A549 (cell line): ENCODE results near the gene PPFIA2. TPM values are rescaled to one million over a fixed set of nuclear protein-coding genes. Genes with fewer than 3 reads are reported as not detected.

ENCODE experiments used
- ATAC-seq, 2 experiments: fragments of 200-7000 bp in 1 of 2; fragments of >200 bp in 1 of 2; cut with Nextera tagmentation in 1 of 2; cut with Tn5 transposase in 1 of 2; 3 replicates each; pipeline versions ENCODE4 v1.8.0 to v1.9.1; 2018 to 2020; ENCODE audit warnings: mild to moderate bottlenecking in 1 of 2, moderate library complexity in 1 of 2
- CTCF ChIA-PET: fragments of 300-600 bp; sonication (Branson Sonifier 250); formaldehyde crosslinking; extraction: SDS; loops from one replicate; lab custom pipeline; 2021; ENCODE audit warnings: antibody characterized with exemption, inconsistent platforms; lab: Yijun Ruan, JAX
- POLR2A ChIA-PET: fragments of 350-600 bp; formaldehyde crosslinking; extraction: SDS; loops from one replicate; lab custom pipeline; 2021; ENCODE audit warnings: antibody characterized with exemption, inconsistent platforms; lab: Yijun Ruan, JAX
- DNase-seq, 2 experiments: peaks; one replicate each; pipeline versions ENCODE4 v3.0.0 to v3.0.0-alpha.2; 2011 to 2016; ENCODE audit warnings: low read depth in 1 of 2, low spot score in 1 of 2
- FAIRE-seq: peaks from 2 replicates; lab custom pipeline; 2011; peaks lifted over from hg19 to GRCh38; lab: Jason Lieb, UNC
- H3K27ac ChIP-seq, 2 experiments: fragments of >200 bp; sonication (Bioruptor Twin); formaldehyde crosslinking; 3 replicates each; pipeline ENCODE4 v1.5.1; 2016 to 2017
- H3K4me1 ChIP-seq: fragments of >200 bp; sonication (Bioruptor Twin); formaldehyde crosslinking; 3 replicates; pipeline ENCODE4 v1.6.1; 2016
- H3K4me2 ChIP-seq: fragments of >200 bp; sonication (Bioruptor Twin); formaldehyde crosslinking; 3 replicates; pipeline ENCODE4 v1.6.1; 2016
- H3K4me3 ChIP-seq: fragments of >200 bp; sonication (Bioruptor Twin); formaldehyde crosslinking; 3 replicates; pipeline ENCODE4 v1.5.1; 2016
- H3K9me3 ChIP-seq: fragments of >200 bp; sonication (Bioruptor Twin); formaldehyde crosslinking; 3 replicates; pipeline ENCODE4 v1.6.1; 2016
- BHLHE40 ChIP-seq: IDR thresholded peaks from 2 replicates; pipeline ENCODE4 v1.6.1; 2012; ENCODE audit warnings: low read depth, low read length, inconsistent platforms
- CBX8 ChIP-seq: fragments of 200-600 bp; sonication (generic); IDR thresholded peaks from 2 replicates; pipeline ENCODE4 v1.6.1; 2016
- CEBPB ChIP-seq, 2 experiments: fragments of >200 bp in 1 of 2; sonication (Bioruptor Twin) in 1 of 2; formaldehyde crosslinking in 1 of 2; IDR thresholded peaks; 2 replicates each; pipeline ENCODE4 v1.6.1; 2012 to 2016
- FOSL2 ChIP-seq, 2 experiments: fragments of 450-650 bp in 1 of 2; fragments of >200 bp in 1 of 2; sonication (Bioruptor Twin) in 1 of 2; formaldehyde crosslinking; IDR thresholded peaks; 2 replicates each; pipeline versions ENCODE4 v1.5.0 to v1.6.1; 2016 to 2020; ENCODE audit warnings: mild to moderate bottlenecking in 1 of 2, moderate library complexity in 1 of 2
- FOXS1 ChIP-seq: fragments of 250-450 bp; sonication (Bioruptor Pico); IDR thresholded peaks from 2 replicates; pipeline ENCODE4 v1.5.0; 2020; ENCODE audit warnings: mild to moderate bottlenecking, moderate library complexity
- JUN ChIP-seq, 2 experiments: fragments of >200 bp; sonication (Bioruptor Twin); formaldehyde crosslinking; IDR thresholded peaks; 2 replicates in 1 of 2; 3 replicates in 1 of 2; pipeline ENCODE4 v1.6.1; 2016 to 2017
- MAZ ChIP-seq: fragments of 150-350 bp; IDR thresholded peaks from 2 replicates; pipeline ENCODE4 v1.6.1; 2014; ENCODE audit warnings: antibody characterized with exemption, low read depth, low read length, borderline replicate concordance
- MYC ChIP-seq: IDR thresholded peaks from 2 replicates; pipeline ENCODE4 v1.6.1; 2012; ENCODE audit warnings: mild to moderate bottlenecking, inconsistent platforms, low read length, improper control_type of control experiment, borderline replicate concordance
- NR3C1 ChIP-seq: fragments of >200 bp; sonication (Bioruptor Twin); formaldehyde crosslinking; IDR thresholded peaks from 3 replicates; pipeline ENCODE4 v1.6.1; 2017
- POLR2AphosphoS2 ChIP-seq: conservative IDR thresholded peaks from 2 replicates; pipeline ENCODE4 v1.6.1; 2012; ENCODE audit warnings: low read length, improper control_type of control experiment, inconsistent platforms
- RCOR1 ChIP-seq: fragments of 150-350 bp; IDR thresholded peaks from 2 replicates; pipeline ENCODE4 v1.6.1; 2014; ENCODE audit warnings: antibody characterized with exemption, low read length, low read depth
- RNF2 ChIP-seq: fragments of 200-600 bp; sonication (generic); IDR thresholded peaks from 2 replicates; pipeline ENCODE4 v1.6.1; 2016; ENCODE audit warnings: low read depth, mild to moderate bottlenecking, antibody characterized with exemption, moderate library complexity, borderline replicate concordance
- TP53 ChIP-seq: fragments of 250-450 bp; sonication (Bioruptor Pico); IDR thresholded peaks from 2 replicates; pipeline ENCODE4 v1.5.0; 2021; ENCODE audit warnings: mild to moderate bottlenecking, moderate library complexity
- ZC3H11A ChIP-seq: fragments of 450-650 bp; IDR thresholded peaks from 2 replicates; pipeline ENCODE4 v1.6.1; 2014; ENCODE audit warnings: antibody characterized with exemption, mild to moderate bottlenecking
- ZNF302 ChIP-seq: fragments of 250-450 bp; sonication (Bioruptor Pico); IDR thresholded peaks from 2 replicates; pipeline ENCODE4 v1.9.0; 2021; ENCODE audit warnings: inconsistent platforms, mild to moderate bottlenecking, moderate library complexity
- ZSCAN20 ChIP-seq: fragments of 250-450 bp; sonication (Bioruptor Pico); IDR thresholded peaks from 2 replicates; pipeline ENCODE4 v1.8.0; 2022; ENCODE audit warnings: mild to moderate bottlenecking, moderate library complexity
- WGBS: methylation state at CpG from one replicate; pipeline ENCODE4 v1.1.6; 2017; ENCODE audit errors: missing lambda C conversion rate; 5-methylcytosine and 5-hydroxymethylcytosine counted together
- polyA plus RNA-seq, 4 experiments: library from polyadenylated mRNA; depleted of rRNA in 3 of 4; stranded (reverse); fragments of >200 nt; fragmentation: RNase III in 1 of 4; extraction: RNeasy Plus Mini Kit Qiagen cat#74134 plus additional on column Dnase treatment in 1 of 4; gene quantifications; 2 replicates in 3 of 4; 3 replicates in 1 of 4; pipeline ENCODE4 v1.2.3, GENCODE V29; 2011 to 2017
- TF ChIP-seq, protein P1 (sequence below): IDR thresholded peaks from 2 replicates; pipeline ENCODE4 v1.6.1; 2012
- TF ChIP-seq, protein P2 (sequence below): IDR thresholded peaks from 2 replicates; pipeline ENCODE4 v1.6.1; 2012
- TF ChIP-seq, protein P3 (sequence below): fragments of 200-600 bp; sonication (generic); IDR thresholded peaks from 2 replicates; pipeline ENCODE4 v1.6.1; 2016; ENCODE audit warnings: antibody characterized with exemption, mild to moderate bottlenecking, moderate library complexity
- TF ChIP-seq, protein P4 (sequence below): fragments of 450-650 bp; IDR thresholded peaks from 2 replicates; pipeline ENCODE4 v1.6.1; 2014; ENCODE audit warnings: antibody characterized with exemption
- TF ChIP-seq, protein P5 (sequence below): fragments of >200 bp; sonication (Bioruptor Twin); formaldehyde crosslinking; IDR thresholded peaks from 2 replicates; pipeline ENCODE4 v1.6.1; 2016

Gene PPFIA2
- polyA plus RNA-seq, 2 of the 4 experiments (the other 2 are of a cell fraction) = not detected

DNA sequence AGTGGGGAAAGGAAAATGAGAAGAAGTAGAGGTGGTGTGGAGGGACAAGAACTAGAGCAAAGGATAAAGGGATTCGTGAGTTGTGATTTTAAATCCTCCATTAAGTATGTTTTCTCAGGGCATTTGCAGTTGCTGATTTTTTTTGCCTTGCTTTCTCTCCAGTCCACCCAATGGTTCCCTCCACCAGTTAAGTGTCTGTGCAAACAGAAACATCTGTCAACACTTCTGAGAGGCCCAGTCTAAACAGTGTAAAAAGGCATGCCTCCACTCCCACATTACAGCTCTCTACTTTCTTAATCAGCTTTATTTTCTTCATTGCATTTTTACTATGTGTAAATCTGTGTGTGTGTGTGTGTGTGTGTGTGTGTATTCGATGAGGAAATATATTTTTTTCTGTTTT lies 141.2 kb downstream of the PPFIA2 start:
- no peak for FAIRE-seq
- Histone ChIP-seq H3K4me3 (no peak overlapping the region), H3K27ac (no peak overlapping the region), H3K9me3 (no peaks in the 10 kb centered on the region), H3K4me1 (no peaks in the 10 kb centered on the region), H3K4me2 (no peak overlapping the region)
- CTCF ChIA-PET = interaction anchor here (0.6 kb wide), 1 partner anchor 166 kb away, joined by 5 read pairs; no protein-coding TSS in a partner anchor
- no peak for ATAC-seq
- POLR2A ChIA-PET = no interaction called here
- TF ChIP-seq NR3C1 (no peak), CBX8 (no peak), JUN (IDR thresholded peaks at IDR 0.05) (no peak), ZNF302 (CRISPR knock-in tag) (no peak), CEBPB (IDR thresholded peaks at IDR 0.05) (no peak), POLR2AphosphoS2 (no peak), RNF2 (no peak), ZSCAN20 (CRISPR knock-in tag) (no peak)
- TF ChIP-seq, protein P1, sequence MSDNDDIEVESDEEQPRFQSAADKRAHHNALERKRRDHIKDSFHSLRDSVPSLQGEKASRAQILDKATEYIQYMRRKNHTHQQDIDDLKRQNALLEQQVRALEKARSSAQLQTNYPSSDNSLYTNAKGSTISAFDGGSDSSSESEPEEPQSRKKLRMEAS = no peak
- TF ChIP-seq, protein P2, sequence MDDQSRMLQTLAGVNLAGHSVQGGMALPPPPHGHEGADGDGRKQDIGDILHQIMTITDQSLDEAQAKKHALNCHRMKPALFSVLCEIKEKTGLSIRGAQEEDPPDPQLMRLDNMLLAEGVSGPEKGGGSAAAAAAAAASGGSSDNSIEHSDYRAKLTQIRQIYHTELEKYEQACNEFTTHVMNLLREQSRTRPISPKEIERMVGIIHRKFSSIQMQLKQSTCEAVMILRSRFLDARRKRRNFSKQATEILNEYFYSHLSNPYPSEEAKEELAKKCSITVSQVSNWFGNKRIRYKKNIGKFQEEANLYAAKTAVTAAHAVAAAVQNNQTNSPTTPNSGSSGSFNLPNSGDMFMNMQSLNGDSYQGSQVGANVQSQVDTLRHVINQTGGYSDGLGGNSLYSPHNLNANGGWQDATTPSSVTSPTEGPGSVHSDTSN = no peak
- no peak for DNase-seq
- 3% methylated on average over 2 of the region's 2 CpGs for WGBS

DNA sequence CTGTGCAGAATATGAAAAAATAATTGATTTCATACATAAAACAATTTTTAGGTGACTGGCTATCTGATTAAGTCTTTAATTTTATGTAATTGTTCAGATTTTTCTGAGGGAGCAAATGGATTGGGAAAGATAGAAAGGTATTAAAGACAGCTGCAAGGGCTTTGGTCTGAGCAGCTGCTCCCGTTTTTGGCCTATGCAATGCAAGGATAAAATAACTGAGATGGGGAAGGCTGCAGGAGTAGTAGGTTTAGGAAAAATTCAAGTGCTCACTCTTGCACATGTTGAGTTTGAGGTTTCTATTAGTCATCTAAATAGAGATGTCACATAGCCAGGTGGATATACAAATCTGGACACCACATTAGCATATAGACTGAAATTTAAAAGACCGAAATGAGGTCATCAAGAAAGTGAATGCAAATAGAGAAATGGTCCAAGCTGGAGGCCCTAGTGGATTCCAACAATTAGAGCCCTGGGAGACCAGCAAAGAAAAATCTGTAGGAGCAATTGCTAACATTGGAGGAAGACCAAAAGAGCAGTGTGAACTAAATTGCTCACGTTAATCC lies 144.0 kb downstream of the PPFIA2 start:
- FAIRE-seq = no peak
- no peaks in the 10 kb centered on the region for H3K4me1 ChIP-seq
- WGBS = 4% methylated on average over 3 of the region's 3 CpGs
- H3K4me3 ChIP-seq = no peak overlapping the region
- H3K4me2 ChIP-seq = no peak overlapping the region
- H3K27ac ChIP-seq = no peak overlapping the region
- TF ChIP-seq MYC (no peak), BHLHE40 (no peak), CEBPB (IDR thresholded peaks at IDR 0.05) (no peak), ZC3H11A (no peak), FOSL2 (IDR thresholded peaks at IDR 0.05) (no peak), FOSL2 (CRISPR knock-in tag; IDR thresholded peaks at IDR 0.05) (no peak), RNF2 (no peak), RCOR1 (no peak), FOXS1 (CRISPR knock-in tag) (no peak), JUN (IDR thresholded peaks at IDR 0.05) (no peak), MAZ (no peak), TP53 (CRISPR knock-in tag) (no peak)
- TF ChIP-seq, protein P3, sequence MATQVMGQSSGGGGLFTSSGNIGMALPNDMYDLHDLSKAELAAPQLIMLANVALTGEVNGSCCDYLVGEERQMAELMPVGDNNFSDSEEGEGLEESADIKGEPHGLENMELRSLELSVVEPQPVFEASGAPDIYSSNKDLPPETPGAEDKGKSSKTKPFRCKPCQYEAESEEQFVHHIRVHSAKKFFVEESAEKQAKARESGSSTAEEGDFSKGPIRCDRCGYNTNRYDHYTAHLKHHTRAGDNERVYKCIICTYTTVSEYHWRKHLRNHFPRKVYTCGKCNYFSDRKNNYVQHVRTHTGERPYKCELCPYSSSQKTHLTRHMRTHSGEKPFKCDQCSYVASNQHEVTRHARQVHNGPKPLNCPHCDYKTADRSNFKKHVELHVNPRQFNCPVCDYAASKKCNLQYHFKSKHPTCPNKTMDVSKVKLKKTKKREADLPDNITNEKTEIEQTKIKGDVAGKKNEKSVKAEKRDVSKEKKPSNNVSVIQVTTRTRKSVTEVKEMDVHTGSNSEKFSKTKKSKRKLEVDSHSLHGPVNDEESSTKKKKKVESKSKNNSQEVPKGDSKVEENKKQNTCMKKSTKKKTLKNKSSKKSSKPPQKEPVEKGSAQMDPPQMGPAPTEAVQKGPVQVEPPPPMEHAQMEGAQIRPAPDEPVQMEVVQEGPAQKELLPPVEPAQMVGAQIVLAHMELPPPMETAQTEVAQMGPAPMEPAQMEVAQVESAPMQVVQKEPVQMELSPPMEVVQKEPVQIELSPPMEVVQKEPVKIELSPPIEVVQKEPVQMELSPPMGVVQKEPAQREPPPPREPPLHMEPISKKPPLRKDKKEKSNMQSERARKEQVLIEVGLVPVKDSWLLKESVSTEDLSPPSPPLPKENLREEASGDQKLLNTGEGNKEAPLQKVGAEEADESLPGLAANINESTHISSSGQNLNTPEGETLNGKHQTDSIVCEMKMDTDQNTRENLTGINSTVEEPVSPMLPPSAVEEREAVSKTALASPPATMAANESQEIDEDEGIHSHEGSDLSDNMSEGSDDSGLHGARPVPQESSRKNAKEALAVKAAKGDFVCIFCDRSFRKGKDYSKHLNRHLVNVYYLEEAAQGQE = no peak
- TF ChIP-seq, protein P4, sequence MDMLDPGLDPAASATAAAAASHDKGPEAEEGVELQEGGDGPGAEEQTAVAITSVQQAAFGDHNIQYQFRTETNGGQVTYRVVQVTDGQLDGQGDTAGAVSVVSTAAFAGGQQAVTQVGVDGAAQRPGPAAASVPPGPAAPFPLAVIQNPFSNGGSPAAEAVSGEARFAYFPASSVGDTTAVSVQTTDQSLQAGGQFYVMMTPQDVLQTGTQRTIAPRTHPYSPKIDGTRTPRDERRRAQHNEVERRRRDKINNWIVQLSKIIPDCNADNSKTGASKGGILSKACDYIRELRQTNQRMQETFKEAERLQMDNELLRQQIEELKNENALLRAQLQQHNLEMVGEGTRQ = no peak
- TF ChIP-seq, protein P5, sequence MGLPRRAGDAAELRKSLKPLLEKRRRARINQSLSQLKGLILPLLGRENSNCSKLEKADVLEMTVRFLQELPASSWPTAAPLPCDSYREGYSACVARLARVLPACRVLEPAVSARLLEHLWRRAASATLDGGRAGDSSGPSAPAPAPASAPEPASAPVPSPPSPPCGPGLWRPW = no peak
- ATAC-seq = no peak
- no peak for DNase-seq
- ChIA-PET POLR2A (no interaction called here), CTCF (no interaction called here)
- no peaks in the 10 kb centered on the region for H3K9me3 ChIP-seq
